NCI-H69 (cell line): ENCODE results near the gene HSPG2.
"Not testable (repeated sequence)": the region's sequence is repeated elsewhere in the genome, so short reads cannot be mapped to it uniquely, and the experiment has no call there.

ENCODE experiments used
- DNase-seq: peaks from one replicate; lab custom pipeline; 2025; lab: John Stamatoyannopoulos, UW

The HSPG2 gene

GRCh38 chr1:21937034-21937371 lies at the start of gene HSPG2:
TSS of gene HSPG2 (minus strand) at chr1:21937310. CDS start at chr1:21937217, 93 bp downstream.
- DNase-seq, result no peak

GRCh38 chr1:21986386-21986785 lies 49.3 kb upstream of the HSPG2 start:
- not testable (repeated sequence) for DNase-seq

- DNase-seq, result not testable (repeated sequence)
Observed at GRCh38 chr1:21985893-21986292, 48.8 kb upstream of the HSPG2 start.

GRCh38 chr1:21983539-21983938 lies 46.4 kb upstream of the HSPG2 start:
- not testable (repeated sequence) for DNase-seq

GRCh38 chr1:21982122-21982521 lies 45.0 kb upstream of the HSPG2 start:
- peak; percentile 3 for DNase-seq

- not testable (repeated sequence) for DNase-seq
Observed at GRCh38 chr1:21981253-21981652, 44.1 kb upstream of the HSPG2 start.

GRCh38 chr1:21980515-21981220 lies 43.6 kb upstream of the HSPG2 start:
- not testable (repeated sequence) for DNase-seq

GRCh38 chr1:21978209-21978608 lies 41.1 kb upstream of the HSPG2 start:
- DNase-seq, result not testable (repeated sequence)

- DNase-seq, result not testable (repeated sequence)
Observed at GRCh38 chr1:21976703-21977239, 39.7 kb upstream of the HSPG2 start, which contains the start of gene CELA3B. TSS of gene CELA3B (plus strand) at chr1:21977022. CDS start at chr1:21977040, 18 bp downstream.

GRCh38 chr1:21975296-21975695 lies 38.2 kb upstream of the HSPG2 start:
- not testable (repeated sequence) for DNase-seq

GRCh38 chr1:21974699-21975098 lies 37.6 kb upstream of the HSPG2 start:
- DNase-seq, result peak; percentile 91

GRCh38 chr1:21973948-21974347 lies 36.8 kb upstream of the HSPG2 start:
- DNase-seq, result not testable (repeated sequence)

- DNase-seq, result not testable (repeated sequence)
Observed at GRCh38 chr1:21972973-21973441, 35.9 kb upstream of the HSPG2 start.

- not testable (repeated sequence) for DNase-seq
Observed at GRCh38 chr1:21970523-21970922, 33.4 kb upstream of the HSPG2 start.

GRCh38 chr1:21969066-21969465 lies 32.0 kb upstream of the HSPG2 start:
- not testable (repeated sequence) for DNase-seq

- not testable (repeated sequence) for DNase-seq
Observed at GRCh38 chr1:21967216-21967615, 30.1 kb upstream of the HSPG2 start.

GRCh38 chr1:21966247-21967000 lies 29.3 kb upstream of the HSPG2 start:
- DNase-seq, result no peak

GRCh38 chr1:21963477-21964217 lies 26.5 kb upstream of the HSPG2 start:
- peak; percentile 70 for DNase-seq

- no peak for DNase-seq
Observed at GRCh38 chr1:21961799-21962198, 24.7 kb upstream of the HSPG2 start.

GRCh38 chr1:21961337-21961736 lies 24.2 kb upstream of the HSPG2 start:
- no peak for DNase-seq

- DNase-seq, result peak; percentile 67
Observed at GRCh38 chr1:21956720-21957552, 19.8 kb upstream of the HSPG2 start.
